ENCODE data around the gene CLDN15. TPM values are rescaled to one million over a fixed set of nuclear protein-coding genes. Genes with fewer than 3 reads are reported as not detected.

Gene CLDN15
- total RNA-seq, 3 donors from 2014 or later, result 14.6 to 23.7 (median 15.9) TPM

- H3K4me3 ChIP-seq, result peak overlapping the region; percentile 54
- TF ChIP-seq, protein P1, sequence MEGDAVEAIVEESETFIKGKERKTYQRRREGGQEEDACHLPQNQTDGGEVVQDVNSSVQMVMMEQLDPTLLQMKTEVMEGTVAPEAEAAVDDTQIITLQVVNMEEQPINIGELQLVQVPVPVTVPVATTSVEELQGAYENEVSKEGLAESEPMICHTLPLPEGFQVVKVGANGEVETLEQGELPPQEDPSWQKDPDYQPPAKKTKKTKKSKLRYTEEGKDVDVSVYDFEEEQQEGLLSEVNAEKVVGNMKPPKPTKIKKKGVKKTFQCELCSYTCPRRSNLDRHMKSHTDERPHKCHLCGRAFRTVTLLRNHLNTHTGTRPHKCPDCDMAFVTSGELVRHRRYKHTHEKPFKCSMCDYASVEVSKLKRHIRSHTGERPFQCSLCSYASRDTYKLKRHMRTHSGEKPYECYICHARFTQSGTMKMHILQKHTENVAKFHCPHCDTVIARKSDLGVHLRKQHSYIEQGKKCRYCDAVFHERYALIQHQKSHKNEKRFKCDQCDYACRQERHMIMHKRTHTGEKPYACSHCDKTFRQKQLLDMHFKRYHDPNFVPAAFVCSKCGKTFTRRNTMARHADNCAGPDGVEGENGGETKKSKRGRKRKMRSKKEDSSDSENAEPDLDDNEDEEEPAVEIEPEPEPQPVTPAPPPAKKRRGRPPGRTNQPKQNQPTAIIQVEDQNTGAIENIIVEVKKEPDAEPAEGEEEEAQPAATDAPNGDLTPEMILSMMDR (IDR thresholded peaks at IDR 0.05), result no peak
- peaks cover 4% of the 10 kb centered on the region for H3K36me3 ChIP-seq (ENCODE audit: low read depth)
- H3K9me3 ChIP-seq, result no peaks in the 10 kb centered on the region
- no peak for ATAC-seq
- intact Hi-C loops (cut with DNase I, micrococcal nuclease), result no loop called here
- H3K4me1 ChIP-seq (ENCODE audit: low read depth), result peaks cover 25% of the 10 kb centered on the region
- peak in 2 of 3 donors; percentile 41 to 65 for DNase-seq
Observed at GRCh38 chr7:101216860-101217387, 20.7 kb downstream of the CLDN15 start.

DNA sequence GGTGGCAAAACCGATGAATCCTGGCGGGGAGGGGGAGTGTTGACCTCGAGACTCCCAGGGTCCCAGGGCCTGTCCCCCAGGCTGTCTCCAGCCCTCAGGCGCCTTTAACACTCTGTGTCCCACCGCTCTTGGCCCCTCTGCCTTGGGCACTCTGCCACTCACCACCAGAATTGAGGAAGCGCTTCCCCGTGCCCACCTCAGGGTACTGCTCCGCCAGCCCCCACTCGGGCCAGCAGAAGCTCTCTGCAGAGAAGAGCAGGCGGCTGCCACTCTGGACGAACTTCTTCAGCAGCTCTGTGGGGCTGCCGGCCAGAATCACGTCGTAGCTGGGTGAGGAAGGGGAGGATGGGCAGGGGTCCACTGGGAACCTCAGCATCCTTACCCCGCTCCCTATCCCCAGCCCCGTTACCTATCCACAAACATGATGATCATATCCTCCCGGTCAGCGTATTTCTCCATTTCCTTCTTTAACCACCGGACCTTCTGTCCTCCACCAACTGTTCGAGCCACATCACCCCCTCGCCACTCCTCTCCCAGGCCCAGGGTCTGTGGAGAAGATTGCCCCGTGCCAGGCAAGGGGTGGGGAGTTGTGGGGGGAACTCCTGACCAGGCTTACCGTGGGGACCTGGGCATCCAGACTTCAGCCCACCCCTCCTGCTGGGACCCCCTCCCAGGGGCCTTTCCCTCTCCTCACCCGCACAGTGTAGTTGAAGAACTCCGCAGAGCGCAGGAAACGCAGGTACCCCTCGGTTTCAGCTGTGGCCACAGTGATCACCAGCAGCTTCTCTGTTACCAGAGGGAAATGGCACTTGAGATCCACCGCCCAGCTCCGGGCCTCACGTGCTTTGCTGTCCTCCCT lies 21.4 kb downstream of the CLDN15 start:
- DNase-seq, result peak in 2 of 3 donors; percentile 55 to 65
- Histone ChIP-seq H3K4me1 (ENCODE audit: low read depth) (peaks cover 25% of the 10 kb centered on the region), H3K9me3 (no peaks in the 10 kb centered on the region), H3K36me3 (ENCODE audit: low read depth) (peaks cover 4% of the 10 kb centered on the region), H3K4me3 (peak overlapping the region; percentile 54)
- intact Hi-C loops (cut with DNase I, micrococcal nuclease), result no loop called here
- TF ChIP-seq, protein P1 (IDR thresholded peaks at IDR 0.05), result no peak
- peak; percentile 7 for ATAC-seq

GRCh38 chr7:101212014-101212413 lies 25.6 kb downstream of the CLDN15 start:
- ATAC-seq (no peak), DNase-seq (no peak)
- no peaks in the 10 kb centered on the region for H3K9me3 ChIP-seq
- H3K4me3 ChIP-seq, result no peak overlapping the region
- intact Hi-C loops (cut with DNase I, micrococcal nuclease), result no loop called here
- H3K4me1 ChIP-seq (ENCODE audit: low read depth), result peaks cover 7% of the 10 kb centered on the region
- TF ChIP-seq, protein P1 (IDR thresholded peaks at IDR 0.05), result no peak
- peaks cover 5% of the 10 kb centered on the region for H3K36me3 ChIP-seq (ENCODE audit: low read depth)

- Histone ChIP-seq H3K9me3 (no peaks in the 10 kb centered on the region), H3K4me1 (ENCODE audit: low read depth) (peaks cover 6% of the 10 kb centered on the region), H3K36me3 (ENCODE audit: low read depth) (peaks cover 5% of the 10 kb centered on the region), H3K4me3 (no peak overlapping the region)
- DNase-seq, result no peak
- no peak for ATAC-seq
- TF ChIP-seq, protein P1 (IDR thresholded peaks at IDR 0.05), result no peak
- intact Hi-C loops (cut with DNase I, micrococcal nuclease), result no loop called here
Observed at GRCh38 chr7:101211501-101211900, 26.1 kb downstream of the CLDN15 start.

GRCh38 chr7:101210143-101210542 lies 27.5 kb downstream of the CLDN15 start:
- no peak for DNase-seq
- intact Hi-C loops (cut with DNase I, micrococcal nuclease), result no loop called here
- Histone ChIP-seq H3K36me3 (ENCODE audit: low read depth) (peaks cover 5% of the 10 kb centered on the region), H3K9me3 (no peaks in the 10 kb centered on the region), H3K4me1 (ENCODE audit: low read depth) (no peaks in the 10 kb centered on the region), H3K4me3 (no peak overlapping the region)
- TF ChIP-seq, protein P1 (IDR thresholded peaks at IDR 0.05), result no peak
- no peak for ATAC-seq
